H1 (cell line): ENCODE results near the gene PCDHGA8. TPM values are rescaled to one million over a fixed set of nuclear protein-coding genes. Genes with fewer than 3 reads are reported as not detected.

ENCODE experiments used
- CTCF ChIA-PET: fragments of 300-600 bp; sonication (Branson Sonifier 250); formaldehyde crosslinking; loops from one replicate; lab custom pipeline; 2021; ENCODE audit not compliant: partially characterized antibody; lab: Charles Lee
- POLR2A ChIA-PET: fragments of 300-600 bp; sonication (Branson Sonifier 250); formaldehyde crosslinking; loops from one replicate; lab custom pipeline; 2021; ENCODE audit warnings: inconsistent platforms; ENCODE audit not compliant: partially characterized antibody; lab: Charles Lee
- DNase-seq, 2 experiments: peaks; one replicate each; pipeline versions ENCODE4 v3.0.0 to v3.0.0-alpha.2; 2010 to 2022; ENCODE audit warnings: low spot score in 2 of 2, low read depth in 1 of 2, mixed read lengths in 1 of 2
- FAIRE-seq: peaks from 2 replicates; lab custom pipeline; 2011; peaks lifted over from hg19 to GRCh38; lab: Jason Lieb, UNC
- H2AFZ ChIP-seq: 2 replicates; pipeline ENCODE4 v1.8.1; 2012; ENCODE audit warnings: low read length, inconsistent platforms
- H2AK5ac ChIP-seq: 2 replicates; pipeline ENCODE4 v1.6.1; 2013; ENCODE audit warnings: low read depth, low read length
- H2BK120ac ChIP-seq: replicated peaks from 2 replicates; pipeline ENCODE3; 2013; ENCODE audit warnings: low read depth, low read length, inconsistent platforms
- H2BK12ac ChIP-seq: 2 replicates; pipeline ENCODE4 v1.6.1; 2013; ENCODE audit warnings: low read depth, low read length
- H2BK15ac ChIP-seq: 2 replicates; pipeline ENCODE4 v1.6.1; 2013; ENCODE audit warnings: low read length
- H2BK20ac ChIP-seq: 2 replicates; pipeline ENCODE4 v1.6.1; 2013; ENCODE audit warnings: low read length
- H2BK5ac ChIP-seq: 2 replicates; pipeline ENCODE4 v1.6.1; 2013; ENCODE audit warnings: low read depth, low read length
- H3K14ac ChIP-seq: 2 replicates; pipeline ENCODE4 v1.6.1; 2013; ENCODE audit warnings: inconsistent platforms; ENCODE audit not compliant: insufficient read length
- H3K18ac ChIP-seq: 2 replicates; pipeline ENCODE4 v1.6.1; 2013; ENCODE audit warnings: low read length; ENCODE audit errors: extremely low read depth
- H3K23ac ChIP-seq: 2 replicates; pipeline ENCODE4 v1.6.1; 2013; ENCODE audit warnings: inconsistent platforms; ENCODE audit not compliant: insufficient read length
- H3K23me2 ChIP-seq: 2 replicates; pipeline ENCODE4 v1.6.1; 2013; ENCODE audit warnings: low read depth, low read length
- H3K27ac ChIP-seq: 2 replicates; pipeline ENCODE4 v1.6.1; 2011; ENCODE audit warnings: low read depth, low read length, inconsistent platforms
- H3K27me3 ChIP-seq, 4 experiments: replicated peaks in 1 of 4; 1 replicate in 1 of 4; 2 replicates in 3 of 4; pipeline versions ENCODE4 v1.6.1 to v1.8.1; 2011 to 2013; ENCODE audit warnings: low read length in 3 of 4, mild to moderate bottlenecking in 3 of 4, inconsistent platforms in 2 of 4, mixed read lengths in 2 of 4, moderate library complexity in 1 of 4; ENCODE audit not compliant: control insufficient read depth in 3 of 4, insufficient read depth in 3 of 4; ENCODE audit errors: extremely low read depth in 1 of 4
- H3K36me3 ChIP-seq, 4 experiments: 2 replicates each; pipeline versions ENCODE4 v1.6.1 to v1.8.1; 2011 to 2013; ENCODE audit warnings: mild to moderate bottlenecking in 4 of 4, low read length in 3 of 4, moderate library complexity in 2 of 4, control low read depth in 1 of 4, inconsistent platforms in 1 of 4; ENCODE audit not compliant: insufficient read depth in 4 of 4, control insufficient read depth in 2 of 4
- H3K4ac ChIP-seq: replicated peaks from 2 replicates; pipeline ENCODE3; 2013; ENCODE audit warnings: low read length, low read depth, mixed read lengths, inconsistent platforms; ENCODE audit not compliant: insufficient read length
- H3K4me1 ChIP-seq, 4 experiments: replicated peaks in 1 of 4; 1 replicate in 1 of 4; 2 replicates in 3 of 4; pipeline versions ENCODE4 v1.6.1 to v1.8.1; 2011 to 2013; ENCODE audit warnings: low read length in 3 of 4, inconsistent platforms in 2 of 4, mixed read lengths in 1 of 4; ENCODE audit not compliant: insufficient read depth in 4 of 4, control insufficient read depth in 3 of 4
- H3K4me2 ChIP-seq, 2 experiments: 2 replicates each; pipeline versions ENCODE4 v1.6.1 to v1.8.1; 2011 to 2013; ENCODE audit warnings: low read depth in 2 of 2, low read length in 2 of 2, control low read depth in 1 of 2, inconsistent platforms in 1 of 2, mild to moderate bottlenecking in 1 of 2; ENCODE audit not compliant: insufficient read depth in 1 of 2
- H3K4me3 ChIP-seq, 4 experiments: fragments of 200-600, 300-600 bp in 1 of 4; sonication (generic), shearing (Covaris generic), sonication (Bioruptor Twin) in 1 of 4; 2 replicates each; pipeline versions ENCODE4 v1.5.1 to v1.8.1; 2011 to 2016; ENCODE audit warnings: low read length in 4 of 4, low read depth in 3 of 4, control low read depth in 2 of 4, inconsistent platforms in 2 of 4, mild to moderate bottlenecking in 2 of 4, mixed read lengths in 1 of 4, moderate library complexity in 1 of 4; ENCODE audit not compliant: insufficient read depth in 2 of 4; ENCODE audit errors: extremely low read depth in 1 of 4
- H3K56ac ChIP-seq: replicated peaks from 2 replicates; pipeline ENCODE3; 2013; ENCODE audit warnings: low read depth, mild to moderate bottlenecking, mixed read lengths, low read length, inconsistent platforms; ENCODE audit not compliant: insufficient read length
- H3K79me1 ChIP-seq: 2 replicates; pipeline ENCODE4 v1.6.1; 2013; ENCODE audit warnings: low read depth, low read length, control low read depth
- H3K79me2 ChIP-seq, 2 experiments: 2 replicates each; pipeline versions ENCODE4 v1.6.1 to v1.8.1; 2012 to 2013; ENCODE audit warnings: low read length in 2 of 2, mild to moderate bottlenecking in 2 of 2, inconsistent platforms in 1 of 2; ENCODE audit not compliant: insufficient read depth in 2 of 2, control insufficient read depth in 1 of 2
- H3K9ac ChIP-seq, 4 experiments: replicated peaks in 1 of 4; 1 replicate in 1 of 4; 2 replicates in 3 of 4; pipeline versions ENCODE4 v1.6.1 to v1.8.1; 2011 to 2013; ENCODE audit warnings: low read depth in 3 of 4, low read length in 3 of 4, control low read depth in 2 of 4, mild to moderate bottlenecking in 2 of 4, moderate library complexity in 2 of 4, inconsistent platforms in 1 of 4; ENCODE audit errors: extremely low read depth in 1 of 4
- H3K9me3 ChIP-seq, 2 experiments: 2 replicates each; pipeline versions ENCODE4 v1.6.1 to v1.8.1; 2012 to 2013; ENCODE audit warnings: mild to moderate bottlenecking in 2 of 2, moderate library complexity in 2 of 2, control low read depth in 1 of 2, inconsistent platforms in 1 of 2, low read depth in 1 of 2, low read length in 1 of 2, mixed read lengths in 1 of 2; ENCODE audit not compliant: insufficient read depth in 2 of 2
- H4K20me1 ChIP-seq, 2 experiments: replicated peaks in 1 of 2; 2 replicates each; pipeline versions ENCODE3 to v1.8.1; 2011 to 2013; ENCODE audit warnings: inconsistent platforms in 2 of 2, low read length in 2 of 2, mild to moderate bottlenecking in 1 of 2; ENCODE audit not compliant: insufficient read depth in 2 of 2, control insufficient read depth in 1 of 2
- H4K5ac ChIP-seq: 2 replicates; pipeline ENCODE4 v1.6.1; 2013; ENCODE audit warnings: low read length, low read depth, mixed read lengths, inconsistent platforms; ENCODE audit not compliant: insufficient read length
- H4K8ac ChIP-seq: 2 replicates; pipeline ENCODE4 v1.8.0; 2013; ENCODE audit warnings: mild to moderate bottlenecking, moderate library complexity, low read length, inconsistent platforms; ENCODE audit not compliant: insufficient read depth; ENCODE audit errors: extremely low read depth
- H4K91ac ChIP-seq: replicated peaks from 2 replicates; pipeline ENCODE3; 2013; ENCODE audit warnings: low read length, mixed read lengths, inconsistent platforms; ENCODE audit not compliant: insufficient read length
- CBX5 ChIP-seq: fragments of 300-800, 300-1000 bp; sonication (generic); IDR thresholded peaks from 2 replicates; pipeline ENCODE4 v1.7.1; 2016; ENCODE audit warnings: antibody characterized with exemption, low read length, low read depth
- EZH2 ChIP-seq: fragments of 200-600 bp; sonication (generic); IDR thresholded peaks from 2 replicates; pipeline ENCODE4 v1.7.1; 2012; ENCODE audit warnings: low read depth, mild to moderate bottlenecking, moderate library complexity, low read length, inconsistent platforms; ENCODE audit not compliant: severe bottlenecking
- GTF2F1 ChIP-seq: IDR thresholded peaks from 2 replicates; pipeline ENCODE4 v1.6.1; 2012; ENCODE audit warnings: low read depth, low read length, improper control_type of control experiment, borderline replicate concordance
- HDAC2 ChIP-seq, 2 experiments: fragments of 300-600 bp in 1 of 2; sonication (generic) in 1 of 2; IDR thresholded peaks; 2 replicates each; pipeline ENCODE4 v1.6.1; 2011 to 2012; ENCODE audit warnings: low read depth in 2 of 2, low read length in 2 of 2, mild to moderate bottlenecking in 2 of 2, moderate library complexity in 2 of 2, borderline replicate concordance in 1 of 2, inconsistent platforms in 1 of 2
- POU5F1 ChIP-seq: IDR thresholded peaks from 2 replicates; pipeline ENCODE4 v1.6.1; 2011; ENCODE audit warnings: low read depth, mild to moderate bottlenecking, low read length, moderate library complexity
- RFX5 ChIP-seq: IDR thresholded peaks from 2 replicates; pipeline ENCODE4 v1.6.1; 2011; ENCODE audit warnings: low read depth, low read length, improper control_type of control experiment, borderline replicate concordance
- RNF2 ChIP-seq: fragments of 200-900, 300-1000 bp; sonication (generic); IDR thresholded peaks from 2 replicates; pipeline ENCODE4 v1.7.1; 2016; ENCODE audit warnings: borderline replicate concordance, low read depth, mild to moderate bottlenecking, antibody characterized with exemption, low read length; ENCODE audit not compliant: poor library complexity, severe bottlenecking; ENCODE audit errors: missing control alignments
- SIN3A ChIP-seq, 2 experiments: IDR thresholded peaks in 1 of 2; conservative IDR thresholded peaks in 1 of 2; 2 replicates each; pipeline ENCODE4 v1.6.1; 2011 to 2012; ENCODE audit warnings: low read length in 2 of 2, improper control_type of control experiment in 1 of 2, low read depth in 1 of 2, mild to moderate bottlenecking in 1 of 2
- SUZ12 ChIP-seq: fragments of 200-600 bp; sonication (generic); IDR thresholded peaks from 2 replicates; pipeline ENCODE4 v1.6.1; 2012; ENCODE audit warnings: mild to moderate bottlenecking, inconsistent platforms, low read length, moderate library complexity, mixed read lengths
- WGBS, 2 experiments: shearing (Covaris generic) in 1 of 2; methylation state at CpG; one replicate each; pipeline versions ENCODE4 v1.1.6 to v1.1.7; 2013 to 2015; ENCODE audit warnings: low lambda C conversion rate in 2 of 2, mixed read lengths in 2 of 2, inconsistent platforms in 1 of 2, low coverage in 1 of 2, missing lambda C conversion rate in 1 of 2; ENCODE audit not compliant: insufficient replicate concordance in 2 of 2, insufficient coverage in 1 of 2, insufficient read length in 1 of 2; ENCODE audit errors: extremely low coverage in 1 of 2, missing lambda C conversion rate in 1 of 2; 5-methylcytosine and 5-hydroxymethylcytosine counted together
- polyA plus RNA-seq, 7 experiments: library from polyadenylated mRNA; depleted of rRNA in 3 of 7; stranded (reverse) in 5 of 7; unstranded in 2 of 7; fragments of >200 nt in 5 of 7; fragments of 200-250 nt in 2 of 7; gene quantifications; 1 replicate in 5 of 7; 2 replicates in 1 of 7; 4 replicates in 1 of 7; pipeline versions ENCODE4 v1.2.1 to v1.2.3, GENCODE V29; 2011 to 2013; ENCODE audit warnings: missing spikeins in 2 of 7, mixed read lengths in 2 of 7
- total RNA-seq: library from RNA; stranded (reverse); fragmentation: NEBNext Ultra II Directional; extraction: Animal tissue kit (Norgen Biotek cat#: 25700); gene quantifications from 2 replicates; pipeline ENCODE4 v1.2.1, GENCODE V29; 2021
- TF ChIP-seq, protein P1 (sequence below): IDR thresholded peaks from 2 replicates; pipeline ENCODE4 v1.6.1; 2012; ENCODE audit warnings: inconsistent platforms

Gene PCDHGA8
- total and polyA plus RNA-seq, 2 of the 8 experiments (the other 6 are each of a cell fraction or from before 2014, with no cell fraction given) = 0.79 to 1.4 TPM

DNA sequence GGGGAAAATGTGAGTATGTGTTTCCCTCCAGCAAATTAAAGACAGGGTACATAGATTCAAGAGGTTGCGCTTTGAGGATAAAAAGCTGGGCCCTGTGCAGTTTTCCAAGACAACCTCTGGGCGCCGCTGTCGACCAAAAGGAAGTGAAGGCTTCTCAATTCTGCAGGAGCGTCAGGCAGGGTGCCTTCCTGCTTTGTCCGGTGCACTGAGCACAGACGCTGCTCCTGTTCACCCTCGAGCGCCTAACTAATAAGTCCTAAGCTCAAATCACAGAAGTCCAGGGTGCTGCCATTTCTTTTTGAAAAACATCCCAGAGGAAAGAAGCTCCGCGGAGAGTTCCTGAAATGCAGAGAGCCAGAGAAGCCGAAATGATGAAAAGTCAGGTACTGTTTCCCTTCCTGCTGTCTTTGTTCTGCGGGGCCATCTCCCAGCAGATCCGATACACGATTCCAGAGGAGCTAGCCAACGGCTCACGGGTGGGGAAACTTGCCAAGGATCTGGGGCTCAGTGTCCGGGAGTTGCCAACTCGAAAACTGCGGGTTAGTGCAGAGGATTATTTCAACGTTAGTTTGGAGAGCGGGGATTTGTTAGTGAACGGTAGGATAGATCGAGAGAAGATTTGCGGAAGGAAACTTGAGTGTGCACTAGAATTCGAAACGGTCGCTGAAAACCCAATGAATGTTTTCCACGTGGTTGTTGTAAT is 42.4 kb upstream of the PCDHGA8 start, which contains the start of gene PCDHGB1:
TSS of gene PCDHGB1 (plus strand) at position 183 of the 703 bp plus-strand sequence. CDS start at position 345, 162 bp downstream.
- peak within 1 kb of the TSS; percentile 17 to 53 (median 31); a peak in 7 of 8 replicates for H3K4me3 ChIP-seq
- no peaks in the 10 kb centered on the region for H3K79me2 ChIP-seq
- no peaks in the 10 kb centered on the region for H3K27me3 ChIP-seq
- no peak within 1 kb of the TSS for H3K56ac ChIP-seq
- ChIA-PET CTCF (interaction anchor here (0.6 to 5.5 kb wide), 60 partner anchors 7 to 603 kb away, joined by 3 to 29 read pairs (median 4); partner anchors contain the start of genes PCDHB10, PCDHB12, PCDHB14 and PCDHB15), POLR2A (interaction anchor here (1.0 to 2.1 kb wide), 7 partner anchors 11 to 214 kb away, joined by 3 to 7 read pairs (median 3); partner anchors contain the start of genes PCDHB15, PCDHGA2 and TAF7)
- peaks cover 0 to 5% (median under 1%) of the 10 kb centered on the region in 4 experiments; a peak in 1 of 7 replicates for H3K4me1 ChIP-seq
- H3K23me2 ChIP-seq = no peaks in the 10 kb centered on the region
- H2AK5ac ChIP-seq = no peak within 1 kb of the TSS
- no peak within 1 kb of the TSS for H3K23ac ChIP-seq
- no peak within 1 kb of the TSS for H4K91ac ChIP-seq
- H4K8ac ChIP-seq = no peak within 1 kb of the TSS
- peak within 1 kb of the TSS; percentile 97 for H2AFZ ChIP-seq
- H2BK5ac ChIP-seq = no peak within 1 kb of the TSS
- no peak within 1 kb of the TSS for H2BK120ac ChIP-seq
- no peak within 1 kb of the TSS for H3K18ac ChIP-seq
- H4K20me1 ChIP-seq = no peaks in the 10 kb centered on the region
- DNase-seq (peak in 1 of 2 experiments; percentile 83), FAIRE-seq (peak; percentile 93)
- H3K9me3 ChIP-seq = peaks cover 25 to 31% of the 10 kb centered on the region in 2 experiments
- no peak within 1 kb of the TSS for H4K5ac ChIP-seq
- H2BK12ac ChIP-seq = no peak within 1 kb of the TSS
- no peak within 1 kb of the TSS for H2BK15ac ChIP-seq
- H3K14ac ChIP-seq = no peak within 1 kb of the TSS
- no peak within 1 kb of the TSS for H3K27ac ChIP-seq
- H2BK20ac ChIP-seq = no peak within 1 kb of the TSS
- H3K4ac ChIP-seq = no peak within 1 kb of the TSS
- H3K36me3 ChIP-seq = peaks cover 0 to 10% (median 3%) of the 10 kb centered on the region in 4 experiments; a peak in 4 of 8 replicates
- peak within 1 kb of the TSS; percentile 6 to 51; a peak in 2 of 4 replicates for H3K4me2 ChIP-seq
- H3K79me1 ChIP-seq = no peaks in the 10 kb centered on the region
- WGBS, 2 experiments = 65 to 100% methylated on average over 5 to 29 of the region's 29 CpGs
- H3K9ac ChIP-seq = peak within 1 kb of the TSS in 2 of 4 experiments; percentile 13; a peak in 3 of 7 replicates
- TF ChIP-seq EZH2 = no peak
- TF ChIP-seq SIN3A (conservative IDR thresholded peaks at IDR 0.05 in 1 of 2, IDR thresholded peaks at IDR 0.05 in 1 of 2; ENCODE audit: low read depth in 1 of 2, low read length in 2 of 2) = no peak
- TF ChIP-seq, protein P1, sequence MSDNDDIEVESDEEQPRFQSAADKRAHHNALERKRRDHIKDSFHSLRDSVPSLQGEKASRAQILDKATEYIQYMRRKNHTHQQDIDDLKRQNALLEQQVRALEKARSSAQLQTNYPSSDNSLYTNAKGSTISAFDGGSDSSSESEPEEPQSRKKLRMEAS = peak; percentile 21; the same call in 1 of the 2 replicates
- no peak for TF ChIP-seq HDAC2 (IDR thresholded peaks at IDR 0.05; ENCODE audit: borderline replicate concordance in 1 of 2, low read depth in 2 of 2, low read length in 2 of 2)
- TF ChIP-seq CBX5 = no peak
- TF ChIP-seq SUZ12 = no peak
- TF ChIP-seq POU5F1 = no peak
- TF ChIP-seq GTF2F1 = peak; percentile 44; the same call in 1 of the 2 replicates
- no peak for TF ChIP-seq RFX5
- TF ChIP-seq RNF2 = no peak
